ENCODE results near the gene CIAO2A.

CIAO2A gene

DNA sequence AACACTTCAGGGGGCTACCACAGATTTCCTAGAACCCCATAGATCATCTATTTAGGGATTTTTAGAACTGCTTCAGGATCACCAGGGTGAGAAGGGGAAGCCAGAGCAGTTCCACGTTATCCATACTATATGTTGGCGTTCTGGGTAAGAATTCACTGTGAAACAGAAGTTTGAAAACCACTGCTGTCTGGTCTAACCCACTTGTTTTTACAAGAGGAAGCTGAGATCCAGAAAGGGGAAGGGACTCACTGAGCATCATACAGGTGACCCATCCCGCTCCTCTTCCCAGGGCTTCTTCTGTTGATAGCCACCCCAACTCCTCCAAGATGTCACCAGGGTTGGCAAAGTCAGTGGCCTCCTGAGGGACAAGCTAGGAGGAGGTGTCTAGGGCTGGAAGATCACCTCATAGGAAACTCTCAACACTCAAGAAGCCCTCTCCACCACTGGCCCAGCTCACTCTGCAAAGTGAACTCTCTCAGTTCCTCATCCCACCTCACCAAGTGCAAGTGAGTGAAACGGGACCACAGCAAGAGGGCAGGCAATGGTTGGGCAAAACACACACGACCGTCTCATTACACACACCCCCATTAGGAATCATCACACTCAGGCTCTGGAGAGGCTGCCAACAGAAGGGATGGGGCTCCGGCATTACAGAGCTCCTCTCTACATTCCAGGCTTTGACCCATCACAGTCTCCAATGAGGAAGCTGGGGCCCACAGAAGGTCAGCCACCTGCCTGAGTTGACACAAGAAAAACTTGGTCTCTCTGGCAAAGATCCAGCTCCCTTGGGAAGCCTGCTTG lies 49.1 kb downstream of the CIAO2A start:
- TF ChIP-seq, protein P1, sequence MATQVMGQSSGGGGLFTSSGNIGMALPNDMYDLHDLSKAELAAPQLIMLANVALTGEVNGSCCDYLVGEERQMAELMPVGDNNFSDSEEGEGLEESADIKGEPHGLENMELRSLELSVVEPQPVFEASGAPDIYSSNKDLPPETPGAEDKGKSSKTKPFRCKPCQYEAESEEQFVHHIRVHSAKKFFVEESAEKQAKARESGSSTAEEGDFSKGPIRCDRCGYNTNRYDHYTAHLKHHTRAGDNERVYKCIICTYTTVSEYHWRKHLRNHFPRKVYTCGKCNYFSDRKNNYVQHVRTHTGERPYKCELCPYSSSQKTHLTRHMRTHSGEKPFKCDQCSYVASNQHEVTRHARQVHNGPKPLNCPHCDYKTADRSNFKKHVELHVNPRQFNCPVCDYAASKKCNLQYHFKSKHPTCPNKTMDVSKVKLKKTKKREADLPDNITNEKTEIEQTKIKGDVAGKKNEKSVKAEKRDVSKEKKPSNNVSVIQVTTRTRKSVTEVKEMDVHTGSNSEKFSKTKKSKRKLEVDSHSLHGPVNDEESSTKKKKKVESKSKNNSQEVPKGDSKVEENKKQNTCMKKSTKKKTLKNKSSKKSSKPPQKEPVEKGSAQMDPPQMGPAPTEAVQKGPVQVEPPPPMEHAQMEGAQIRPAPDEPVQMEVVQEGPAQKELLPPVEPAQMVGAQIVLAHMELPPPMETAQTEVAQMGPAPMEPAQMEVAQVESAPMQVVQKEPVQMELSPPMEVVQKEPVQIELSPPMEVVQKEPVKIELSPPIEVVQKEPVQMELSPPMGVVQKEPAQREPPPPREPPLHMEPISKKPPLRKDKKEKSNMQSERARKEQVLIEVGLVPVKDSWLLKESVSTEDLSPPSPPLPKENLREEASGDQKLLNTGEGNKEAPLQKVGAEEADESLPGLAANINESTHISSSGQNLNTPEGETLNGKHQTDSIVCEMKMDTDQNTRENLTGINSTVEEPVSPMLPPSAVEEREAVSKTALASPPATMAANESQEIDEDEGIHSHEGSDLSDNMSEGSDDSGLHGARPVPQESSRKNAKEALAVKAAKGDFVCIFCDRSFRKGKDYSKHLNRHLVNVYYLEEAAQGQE (IDR thresholded peaks at IDR 0.05; ENCODE audit: insufficient read depth in 1 of 2, low read depth in 2 of 2, low read length in 2 of 2): no peak

DNA sequence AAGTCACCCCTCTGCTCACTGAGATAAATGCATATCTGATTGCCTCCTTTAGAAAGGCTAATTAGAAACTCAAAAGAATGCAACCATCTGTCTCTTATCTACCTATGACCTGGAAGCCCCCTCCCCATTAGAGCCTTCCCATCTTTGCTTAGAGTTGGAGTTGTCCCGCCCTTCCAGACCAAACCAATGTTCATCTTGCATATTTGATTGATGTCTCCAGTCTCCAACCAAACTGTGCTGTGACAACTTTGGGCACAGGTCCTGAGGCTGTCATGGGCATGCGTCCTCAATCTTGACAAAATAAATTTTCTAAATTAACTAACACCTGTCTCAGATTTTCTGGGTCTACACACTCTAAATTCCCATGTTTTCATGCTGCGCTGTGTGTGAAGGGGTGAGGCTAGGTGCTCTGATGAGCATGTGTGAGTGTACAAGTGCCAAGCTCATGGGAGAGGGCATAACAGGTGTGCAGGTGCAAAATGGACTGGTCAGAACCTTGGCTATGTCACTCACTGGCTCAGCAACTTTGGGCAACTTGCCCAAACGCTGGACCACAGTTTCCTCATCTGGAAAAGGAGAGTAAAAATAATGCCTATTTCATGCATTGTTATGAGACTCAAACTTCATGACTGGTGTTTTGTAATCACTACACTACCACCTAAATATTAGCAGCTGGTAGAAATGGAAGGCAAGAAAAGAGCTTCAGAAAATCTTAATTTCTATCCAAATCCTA lies 54.6 kb downstream of the CIAO2A start:
- no peak for TF ChIP-seq POLR2AphosphoS5 (IDR thresholded peaks at IDR 0.05; ENCODE audit: low read depth, low read length)
- TF ChIP-seq, protein P1 (IDR thresholded peaks at IDR 0.05; ENCODE audit: insufficient read depth in 1 of 2, low read depth in 2 of 2, low read length in 2 of 2): no peak
- no peak for TF ChIP-seq TAF1 (IDR thresholded peaks at IDR 0.05; ENCODE audit: borderline replicate concordance, insufficient read depth, low read length)
- no peak for TF ChIP-seq FOXP2 (optimal IDR thresholded peaks at IDR 0.05; ENCODE audit: borderline replicate concordance, extremely low read depth, extremely low read length, insufficient read depth)
- TF ChIP-seq SIN3A (IDR thresholded peaks at IDR 0.05; ENCODE audit: borderline replicate concordance, insufficient read depth, low read length): no peak

DNA sequence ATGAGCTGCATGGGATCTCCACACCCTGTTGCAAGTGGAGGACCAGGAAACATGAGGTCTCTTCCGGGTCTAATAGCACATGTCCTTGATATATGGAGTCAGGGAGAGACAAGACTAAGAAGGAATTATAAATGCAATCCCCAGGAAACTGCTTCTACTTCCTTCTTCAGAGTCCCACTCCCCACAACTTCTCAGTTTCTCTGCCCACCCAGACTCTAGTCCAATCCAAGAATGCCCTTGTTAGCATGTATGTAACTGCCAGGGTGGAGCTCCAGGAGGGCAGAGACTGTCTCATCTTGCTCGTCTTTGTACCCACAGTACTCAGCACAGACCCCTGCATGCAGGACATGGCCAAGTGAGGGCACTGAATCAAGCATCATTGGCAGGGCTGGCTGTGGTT lies 55.7 kb downstream of the CIAO2A start:
- TF ChIP-seq, protein P1 (IDR thresholded peaks at IDR 0.05; ENCODE audit: insufficient read depth in 1 of 2, low read depth in 2 of 2, low read length in 2 of 2): no peak
- TF ChIP-seq SIN3A (IDR thresholded peaks at IDR 0.05; ENCODE audit: borderline replicate concordance, insufficient read depth, low read length): no peak
- no peak for TF ChIP-seq POLR2AphosphoS5 (IDR thresholded peaks at IDR 0.05; ENCODE audit: low read depth, low read length)
- no peak for TF ChIP-seq TAF1 (IDR thresholded peaks at IDR 0.05; ENCODE audit: borderline replicate concordance, insufficient read depth, low read length)
- TF ChIP-seq FOXP2 (optimal IDR thresholded peaks at IDR 0.05; ENCODE audit: borderline replicate concordance, extremely low read depth, extremely low read length, insufficient read depth): no peak

DNA sequence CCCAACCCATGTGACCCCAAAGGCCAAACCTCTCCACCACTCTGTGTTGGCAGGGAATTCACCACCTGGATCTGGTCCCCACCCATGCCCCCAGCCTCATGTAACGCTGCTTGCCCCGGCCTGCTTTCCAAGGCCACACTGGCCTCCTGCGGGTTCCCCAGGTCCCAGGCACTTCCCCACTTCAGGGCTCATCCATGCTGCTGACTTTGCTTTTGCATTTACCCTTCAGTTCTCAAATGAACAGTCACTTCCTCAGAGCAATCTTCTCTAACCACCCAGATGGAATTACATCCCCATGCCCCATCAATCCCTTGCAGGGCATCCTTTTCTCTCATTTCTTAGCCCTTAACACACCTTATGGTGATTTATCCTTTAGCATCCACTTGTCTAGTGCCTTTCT lies 56.5 kb downstream of the CIAO2A start:
- no peak for TF ChIP-seq TAF1 (IDR thresholded peaks at IDR 0.05; ENCODE audit: borderline replicate concordance, insufficient read depth, low read length)
- TF ChIP-seq POLR2AphosphoS5 (IDR thresholded peaks at IDR 0.05; ENCODE audit: low read depth, low read length): no peak
- no peak for TF ChIP-seq SIN3A (IDR thresholded peaks at IDR 0.05; ENCODE audit: borderline replicate concordance, insufficient read depth, low read length)
- TF ChIP-seq FOXP2 (optimal IDR thresholded peaks at IDR 0.05; ENCODE audit: borderline replicate concordance, extremely low read depth, extremely low read length, insufficient read depth): no peak
- TF ChIP-seq, protein P1 (IDR thresholded peaks at IDR 0.05; ENCODE audit: insufficient read depth in 1 of 2, low read depth in 2 of 2, low read length in 2 of 2): no peak

All from PFSK-1 (cell line).